T-cell (primary cell): Measurements from ENCODE around the gene ZNF615. TPM values are rescaled to one million over a fixed set of nuclear protein-coding genes. Genes with fewer than 3 reads are reported as not detected.
"Not testable (repeated sequence)": the region's sequence is repeated elsewhere in the genome, so short reads cannot be mapped to it uniquely, and the experiment has no call there.

Experiments used
- ATAC-seq, 4 experiments: fragments of 200-7000 bp in 3 of 4; fragments of 150-1000 bp in 1 of 4; cut with Tn5 transposase; replicated peaks in 1 of 4; 1 replicate in 3 of 4; 2 replicates in 1 of 4; pipeline ENCODE4 v1.10.0; 2021; ENCODE audit warnings: moderate library complexity in 3 of 4, mild to moderate bottlenecking in 2 of 4, moderate number of reproducible peaks in 1 of 4
- CTCF ChIA-PET, 2 donors: fragments of 300-600 bp; sonication (Branson Sonifier 250); formaldehyde crosslinking; loops; one replicate each; lab custom pipeline; 2022; ENCODE audit warnings: antibody characterized with exemption in 2 of 2; lab: Charles Lee
- POLR2A ChIA-PET, 2 donors: fragments of 300-600 bp; sonication (Branson Sonifier 250); formaldehyde crosslinking; loops; one replicate each; lab custom pipeline; 2022; ENCODE audit warnings: antibody characterized with exemption in 2 of 2; lab: Charles Lee
- DNase-seq, 35 experiments: peaks; one replicate each; pipeline versions ENCODE4 v3.0.0 to v3.0.0-alpha.2; 2013 to 2023
- H3K27ac ChIP-seq: one replicate; pipeline ENCODE4 v1.5.1; 2013; ENCODE audit warnings: low read length
- H3K27me3 ChIP-seq, 2 experiments: replicated peaks in 1 of 2; 1 replicate in 1 of 2; 2 replicates in 1 of 2; pipeline versions ENCODE4 v1.6.1 to v1.7.0; 2013; ENCODE audit warnings: low read length in 1 of 2, mixed read lengths in 1 of 2; ENCODE audit not compliant: control insufficient read depth in 2 of 2, insufficient read depth in 2 of 2; ENCODE audit errors: extremely low read depth in 1 of 2
- H3K36me3 ChIP-seq, 2 donors: 1 replicate in 1 of 2; 2 replicates in 1 of 2; pipeline versions ENCODE4 v1.6.1 to v1.7.0; 2013; ENCODE audit warnings: low read length in 1 of 2; ENCODE audit not compliant: control insufficient read depth in 2 of 2, insufficient read depth in 1 of 2; ENCODE audit errors: extremely low read depth in 1 of 2
- H3K4me1 ChIP-seq, 2 experiments: 1 replicate in 1 of 2; 2 replicates in 1 of 2; pipeline versions ENCODE4 v1.6.1 to v1.7.0; 2013; ENCODE audit warnings: low read length in 2 of 2, mixed read lengths in 1 of 2; ENCODE audit not compliant: insufficient read depth in 2 of 2, control insufficient read depth in 1 of 2; ENCODE audit errors: extremely low read depth in 1 of 2
- H3K4me3 ChIP-seq, 2 donors: 1 replicate in 1 of 2; 2 replicates in 1 of 2; pipeline versions ENCODE4 v1.5.1 to v1.7.0; 2013; ENCODE audit warnings: mild to moderate bottlenecking in 2 of 2, low read length in 1 of 2, moderate library complexity in 1 of 2; ENCODE audit not compliant: control insufficient read depth in 1 of 2; ENCODE audit errors: extremely low read depth in 1 of 2
- H3K9me3 ChIP-seq: 2 replicates; pipeline ENCODE4 v1.7.0; 2013
- H3K27ac Mint-ChIP-seq, 2 donors: one replicate each; pipeline ENCODE4 v1.8.0; 2020 to 2021; ENCODE audit warnings: mild to moderate bottlenecking in 2 of 2, mixed read lengths in 2 of 2
- H3K27me3 Mint-ChIP-seq, 2 donors: one replicate each; pipeline ENCODE4 v1.8.0; 2021 to 2022; ENCODE audit warnings: mixed read lengths in 2 of 2
- H3K36me3 Mint-ChIP-seq: one replicate; pipeline ENCODE4 v1.8.0; 2021; ENCODE audit warnings: mixed read lengths
- H3K4me1 Mint-ChIP-seq, 3 donors: one replicate each; pipeline ENCODE4 v1.8.0; 2020 to 2022; ENCODE audit warnings: mixed read lengths in 3 of 3, mild to moderate bottlenecking in 1 of 3
- H3K4me3 Mint-ChIP-seq, 3 donors: one replicate each; pipeline ENCODE4 v1.8.0; 2020 to 2022; ENCODE audit warnings: mild to moderate bottlenecking in 3 of 3, mixed read lengths in 3 of 3, moderate library complexity in 3 of 3
- H3K9me3 Mint-ChIP-seq, 3 donors: one replicate each; pipeline ENCODE4 v1.8.0; 2020 to 2022; ENCODE audit warnings: mixed read lengths in 3 of 3
- WGBS: methylation state at CpG from one replicate; pipeline ENCODE4 v1.1.5; 2013; ENCODE audit warnings: missing lambda C conversion rate; ENCODE audit not compliant: insufficient coverage; 5-methylcytosine and 5-hydroxymethylcytosine counted together
- total RNA-seq, 35 experiments: library from RNA in 6 of 35; stranded (reverse) in 6 of 35; fragments of 120-200 nt in 1 of 35; gene quantifications; one replicate each; pipeline versions ENCODE4 v1.2.1 to v1.2.4 and lab custom pipeline; 2013 to 2026

ZNF615 gene
- total RNA-seq, 5 donors from 2014 or later (not counting 1 experiment from before 2014, with no cell fraction given): 12.3 to 18.9 (median 16.9) TPM

GRCh38 chr19:52034051-52034728, 26.2 kb upstream of the ZNF615 start:
- H3K36me3 ChIP-seq: peaks cover 24 to 45% of the 10 kb centered on the region in 2 donors
- Mint-ChIP-seq H3K27ac (no peak overlapping the region), H3K27me3 (no peaks in the 10 kb centered on the region), H3K4me1 (no peaks in the 10 kb centered on the region), H3K4me3 (no peak overlapping the region), H3K36me3 (peaks cover 67% of the 10 kb centered on the region), H3K9me3 (peaks cover 27 to 61% (median 48%) of the 10 kb centered on the region in 3 donors)
- ATAC-seq (no peak), DNase-seq (no peak)
- ChIA-PET POLR2A (no interaction called here), CTCF (no interaction called here)
- H3K9me3 ChIP-seq: peaks cover 40% of the 10 kb centered on the region
- H3K4me3 ChIP-seq: no peak overlapping the region
- no peaks in the 10 kb centered on the region for H3K27me3 ChIP-seq
- no peaks in the 10 kb centered on the region for H3K4me1 ChIP-seq
- WGBS: 100% methylated on average over 2 of the region's 12 CpGs
- H3K27ac ChIP-seq: no peak overlapping the region

- peaks cover 5 to 10% of the 10 kb centered on the region in 2 experiments for H3K4me1 ChIP-seq
- H3K36me3 ChIP-seq: peaks cover 14 to 23% of the 10 kb centered on the region in 2 donors
- H3K27ac Mint-ChIP-seq: peak overlapping the region; percentile 84 to 95
- WGBS: 0% methylated on average over 2 of the region's 5 CpGs
- H3K4me1 Mint-ChIP-seq: peaks cover 24 to 35% (median 28%) of the 10 kb centered on the region in 3 donors
- H3K4me3 ChIP-seq: peak overlapping the region; percentile 77 to 89
- H3K27ac ChIP-seq: peak overlapping the region; percentile 91
- ChIA-PET POLR2A (interaction anchor here in 1 of 2 donors (0.7 to 1.0 kb wide), 2 partner anchors 20 to 161 kb away, joined by 3 to 8 read pairs; partner anchors contain the start of gene ZNF432), CTCF (no interaction called here)
- H3K9me3 ChIP-seq: peaks cover 16% of the 10 kb centered on the region
- H3K27me3 Mint-ChIP-seq: no peaks in the 10 kb centered on the region
- DNase-seq (no peak), ATAC-seq (peak; percentile 25 to 31 (median 29))
- no peaks in the 10 kb centered on the region for H3K27me3 ChIP-seq
- peaks cover 46% of the 10 kb centered on the region for H3K36me3 Mint-ChIP-seq
- peak overlapping the region; percentile 89 to 94 (median 92) for H3K4me3 Mint-ChIP-seq
- H3K9me3 Mint-ChIP-seq: peaks cover 16 to 45% (median 26%) of the 10 kb centered on the region in 3 donors
These were observed 20.7 kb upstream of the ZNF615 start for GRCh38 chr19:52028780-52029123.

DNA sequence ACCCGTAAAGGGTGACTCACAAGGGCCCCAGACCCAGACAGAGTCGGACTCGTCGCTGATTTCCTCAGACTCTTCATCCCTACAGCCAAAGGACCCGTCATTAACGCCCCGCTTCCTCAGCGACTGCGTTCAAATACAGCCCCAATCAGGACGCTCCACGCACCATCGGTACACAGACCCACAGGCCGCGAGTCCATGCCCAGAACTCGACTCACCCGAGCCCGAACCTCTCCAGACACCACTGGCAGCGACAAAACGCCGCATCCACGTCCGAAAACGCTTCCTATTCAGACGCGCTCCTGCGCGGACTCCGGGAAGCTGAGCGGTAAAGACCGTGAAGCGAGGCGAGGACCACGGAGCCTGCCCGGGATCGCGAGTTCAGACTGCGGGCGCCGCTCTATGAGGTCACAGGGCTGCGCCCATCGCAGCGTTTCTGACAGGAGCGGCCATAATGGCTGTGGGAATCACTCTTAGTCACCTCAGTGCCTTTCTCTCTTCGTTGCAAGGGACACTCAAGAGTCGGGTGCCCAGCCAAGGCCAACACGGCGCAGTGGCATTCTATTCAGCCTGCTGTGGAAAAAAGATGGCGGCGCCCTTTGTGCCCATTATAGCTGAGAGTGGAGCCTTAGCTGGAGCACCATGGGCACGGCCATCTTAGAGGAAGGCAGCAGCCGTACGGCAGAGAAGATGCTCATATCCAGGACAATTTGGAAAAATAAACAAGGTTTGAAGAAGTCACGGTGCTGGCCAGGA, 20.2 kb upstream of the ZNF615 start, which contains the start of gene ZNF614:
TSS of gene ZNF614 (minus strand) at position 353 of the 753 bp plus-strand sequence. CDS start 2,634 bp downstream, outside the sequence.
- Histone ChIP-seq H3K36me3 (peaks cover 18 to 28% of the 10 kb centered on the region in 2 donors), H3K27ac (peak within 1 kb of the TSS; percentile 91), H3K9me3 (peaks cover 15% of the 10 kb centered on the region), H3K4me3 (peak within 1 kb of the TSS; percentile 77 to 89), H3K4me1 (peaks cover 5 to 10% of the 10 kb centered on the region in 2 experiments), H3K27me3 (no peaks in the 10 kb centered on the region)
- under 1% methylated on average over 53 of the region's 53 CpGs for WGBS
- Mint-ChIP-seq H3K4me3 (peak within 1 kb of the TSS; percentile 89 to 94 (median 92)), H3K27me3 (no peaks in the 10 kb centered on the region), H3K36me3 (peaks cover 47% of the 10 kb centered on the region), H3K4me1 (peaks cover 24 to 35% (median 28%) of the 10 kb centered on the region in 3 donors), H3K27ac (peak within 1 kb of the TSS; percentile 84 to 95), H3K9me3 (peaks cover 16 to 40% (median 25%) of the 10 kb centered on the region in 3 donors)
- POLR2A ChIA-PET: interaction anchor here in 1 of 2 donors (0.7 to 1.0 kb wide), 2 partner anchors 20 to 161 kb away, joined by 3 to 8 read pairs; partner anchors contain the start of gene ZNF432
- DNase-seq: peak; percentile 66 to 91 (median 83)
- peak; percentile 88 to 90 (median 90) for ATAC-seq
- CTCF ChIA-PET: no interaction called here

- DNase-seq, H3K4me3 ChIP-seq, H3K27me3 ChIP-seq, CTCF ChIA-PET, ATAC-seq, H3K27ac Mint-ChIP-seq, H3K27me3 Mint-ChIP-seq, H3K27ac ChIP-seq, POLR2A ChIA-PET: not testable (repeated sequence)
- 92% methylated on average over 6 of the region's 15 CpGs for WGBS
- peak overlapping the region; percentile 39 to 94 (median 92) for H3K4me3 Mint-ChIP-seq
- peaks cover 24 to 35% (median 28%) of the 10 kb centered on the region in 3 donors for H3K4me1 Mint-ChIP-seq
- H3K9me3 ChIP-seq: peaks cover 13% of the 10 kb centered on the region
- peaks cover 56% of the 10 kb centered on the region for H3K36me3 Mint-ChIP-seq
- H3K4me1 ChIP-seq: peaks cover 5 to 10% of the 10 kb centered on the region in 2 experiments
- H3K9me3 Mint-ChIP-seq: peaks cover 21 to 40% (median 28%) of the 10 kb centered on the region in 3 donors
- peaks cover 24 to 37% of the 10 kb centered on the region in 2 donors for H3K36me3 ChIP-seq
These were observed 18.4 kb upstream of the ZNF615 start for GRCh38 chr19:52026255-52026990.

DNA sequence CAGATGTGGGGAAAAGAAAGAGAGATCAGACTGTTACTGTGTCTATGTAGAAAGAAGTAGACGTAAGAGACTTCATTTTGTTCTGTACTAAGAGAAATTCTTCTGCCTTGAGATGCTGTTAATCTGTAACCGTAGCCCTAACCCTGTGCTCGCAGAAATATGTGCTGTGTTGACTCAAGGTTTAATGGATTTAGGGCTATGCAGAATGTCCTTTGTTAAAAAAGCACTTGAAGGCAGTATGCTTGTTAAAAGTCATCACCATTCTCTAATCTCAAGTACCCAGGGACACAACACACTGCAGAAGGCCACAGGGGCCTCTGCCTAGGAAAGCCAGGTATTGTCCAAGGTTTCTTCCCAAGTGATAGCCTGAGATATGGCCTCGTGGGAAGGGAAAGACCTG, 16.5 kb upstream of the ZNF615 start:
- H3K27ac ChIP-seq, CTCF ChIA-PET, POLR2A ChIA-PET, H3K4me3 Mint-ChIP-seq, H3K27me3 ChIP-seq, H3K27me3 Mint-ChIP-seq, ATAC-seq, DNase-seq, H3K27ac Mint-ChIP-seq: not testable (repeated sequence)
- WGBS: 100% methylated on average over 1 of the region's 4 CpGs
- Histone ChIP-seq H3K36me3 (peaks cover 30 to 55% of the 10 kb centered on the region in 2 donors), H3K4me1 (peaks cover 5 to 10% of the 10 kb centered on the region in 2 experiments), H3K4me3 (peak overlapping the region in 1 of 2 donors; percentile 15), H3K9me3 (peaks cover 27% of the 10 kb centered on the region)
- Mint-ChIP-seq H3K9me3 (peaks cover 26 to 50% (median 40%) of the 10 kb centered on the region in 3 donors), H3K36me3 (peaks cover 71% of the 10 kb centered on the region), H3K4me1 (peaks cover 24 to 35% (median 30%) of the 10 kb centered on the region in 3 donors)
